HUES64 (cell line): Measurements from ENCODE around the gene HRH3. TPM values are rescaled to one million over a fixed set of nuclear protein-coding genes. Genes with fewer than 3 reads are reported as not detected.

Experiments
- H3K27ac ChIP-seq: 2 replicates; pipeline ENCODE4 v1.7.0; 2013; ENCODE audit warnings: low read depth, low read length, inconsistent platforms
- H3K27me3 ChIP-seq: 2 replicates; pipeline ENCODE4 v1.6.1; 2013; ENCODE audit warnings: mild to moderate bottlenecking, low read length; ENCODE audit not compliant: insufficient read depth
- H3K36me3 ChIP-seq: 2 replicates; pipeline ENCODE4 v1.6.1; 2013; ENCODE audit warnings: mild to moderate bottlenecking, low read length; ENCODE audit not compliant: insufficient read depth
- H3K4me1 ChIP-seq: 2 replicates; pipeline ENCODE4 v1.6.1; 2013; ENCODE audit warnings: mild to moderate bottlenecking, low read length, moderate library complexity; ENCODE audit not compliant: insufficient read depth
- H3K4me3 ChIP-seq: 2 replicates; pipeline ENCODE4 v1.5.1; 2013; ENCODE audit warnings: mild to moderate bottlenecking, low read length, moderate library complexity
- H3K9ac ChIP-seq: 2 replicates; pipeline ENCODE4 v1.6.1; 2013; ENCODE audit warnings: mild to moderate bottlenecking, low read depth, low read length
- H3K9me3 ChIP-seq: 2 replicates; pipeline ENCODE4 v1.6.1; 2013; ENCODE audit warnings: low read depth, low read length; ENCODE audit not compliant: insufficient read depth
- WGBS: fragments of 150-250, 120-280 bp; methylation state at CpG from one replicate; pipeline ENCODE4 v1.1.7; 2013; ENCODE audit warnings: missing lambda C conversion rate; 5-methylcytosine and 5-hydroxymethylcytosine counted together
- polyA plus RNA-seq, 2 experiments: library from polyadenylated mRNA; stranded (reverse); fragments of 50-300 nt; gene quantifications; one replicate each; pipeline ENCODE4 v1.2.3, GENCODE V29; 2013

HRH3 gene
- 2.4 TPM for polyA plus RNA-seq (2013, experiment 1 of 2)
- 1.8 TPM for polyA plus RNA-seq (2013, experiment 2 of 2)

- Histone ChIP-seq H3K27me3 (peaks cover 77% of the 10 kb centered on the region), H3K4me3 (peak within 1 kb of the TSS; percentile 55)
These were observed at the start of gene HRH3 for GRCh38 chr20:62219992-62220665. Gene HRH3, minus strand, starts transcription at chr20:62220278. Its CDS starts 308 bp downstream, at chr20:62219970.

DNA sequence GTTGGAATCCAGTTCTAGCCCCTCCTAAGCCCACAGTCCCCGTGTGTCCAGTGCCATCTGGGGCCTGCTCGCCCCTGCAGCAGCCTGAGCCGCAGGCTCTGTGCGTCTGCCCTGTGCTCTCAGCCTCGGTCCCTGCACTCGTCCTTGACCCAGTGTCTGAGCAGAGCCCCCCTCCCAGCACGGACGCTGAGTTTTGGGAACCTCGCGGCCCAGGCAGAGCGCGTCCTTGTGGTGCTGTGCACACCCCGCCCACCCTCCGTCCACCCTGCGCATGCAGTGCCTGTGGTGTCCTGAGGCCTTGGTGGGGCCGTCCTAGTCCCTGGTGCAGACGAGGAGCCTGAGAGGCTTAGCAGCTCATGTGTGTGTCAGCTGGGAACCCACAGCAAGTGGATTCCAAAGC, 49.8 kb upstream of the HRH3 start:
- Histone ChIP-seq H3K36me3 (peaks cover 41% of the 10 kb centered on the region), H3K9ac (no peak overlapping the region)
- 94% methylated on average over 17 of the region's 17 CpGs for WGBS

More at GRCh38 chr20:62219992-62220665, at the start of gene HRH3:
- Histone ChIP-seq H3K9me3 (no peaks in the 10 kb centered on the region), H3K4me1 (peaks cover 11% of the 10 kb centered on the region), H3K27ac (no peak within 1 kb of the TSS), H3K9ac (no peak within 1 kb of the TSS), H3K36me3 (no peaks in the 10 kb centered on the region)
- 1% methylated on average over 84 of the region's 84 CpGs for WGBS

DNA sequence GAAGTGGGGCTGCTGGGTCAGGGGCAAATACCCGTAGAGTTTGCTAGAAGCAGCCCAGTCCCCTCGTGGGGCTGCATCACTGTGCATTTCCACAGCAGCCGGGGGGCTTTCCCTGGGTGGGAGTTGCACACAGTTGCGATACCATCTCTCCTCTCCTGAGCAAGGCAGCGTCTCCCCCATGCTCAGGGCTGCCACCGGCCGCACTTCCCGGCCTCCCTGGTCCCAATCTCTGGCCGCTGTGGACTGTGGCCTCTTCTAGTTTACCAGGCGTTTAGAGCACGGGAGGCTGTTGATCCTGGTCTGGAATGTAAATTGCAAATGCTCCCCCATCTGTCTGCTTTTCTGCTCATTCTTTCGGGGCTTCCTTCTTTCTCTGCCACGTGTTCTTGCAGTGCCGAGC, 49.3 kb upstream of the HRH3 start:
- WGBS: 91% methylated on average over 14 of the region's 14 CpGs
- peaks cover 46% of the 10 kb centered on the region for H3K36me3 ChIP-seq

More for the DNA sequence above, 49.8 kb upstream of the HRH3 start:
- Histone ChIP-seq H3K27ac (no peak overlapping the region), H3K27me3 (no peaks in the 10 kb centered on the region), H3K4me1 (no peaks in the 10 kb centered on the region), H3K9me3 (peaks cover 10% of the 10 kb centered on the region; the same call in 1 of the 2 replicates), H3K4me3 (no peak overlapping the region)

GRCh38 chr20:62268228-62268900, 48.3 kb upstream of the HRH3 start:
- WGBS: 83% methylated on average over 7 of the region's 7 CpGs
- Histone ChIP-seq H3K9me3 (peaks cover 14% of the 10 kb centered on the region; the same call in 1 of the 2 replicates), H3K4me1 (no peaks in the 10 kb centered on the region), H3K4me3 (no peak overlapping the region), H3K27me3 (no peaks in the 10 kb centered on the region), H3K36me3 (peaks cover 47% of the 10 kb centered on the region), H3K27ac (no peak overlapping the region), H3K9ac (no peak overlapping the region)

More for the DNA sequence above, 49.3 kb upstream of the HRH3 start:
- Histone ChIP-seq H3K27me3 (no peaks in the 10 kb centered on the region), H3K27ac (no peak overlapping the region), H3K9me3 (peaks cover 14% of the 10 kb centered on the region; the same call in 1 of the 2 replicates), H3K4me1 (no peaks in the 10 kb centered on the region), H3K9ac (no peak overlapping the region), H3K4me3 (no peak overlapping the region)

DNA sequence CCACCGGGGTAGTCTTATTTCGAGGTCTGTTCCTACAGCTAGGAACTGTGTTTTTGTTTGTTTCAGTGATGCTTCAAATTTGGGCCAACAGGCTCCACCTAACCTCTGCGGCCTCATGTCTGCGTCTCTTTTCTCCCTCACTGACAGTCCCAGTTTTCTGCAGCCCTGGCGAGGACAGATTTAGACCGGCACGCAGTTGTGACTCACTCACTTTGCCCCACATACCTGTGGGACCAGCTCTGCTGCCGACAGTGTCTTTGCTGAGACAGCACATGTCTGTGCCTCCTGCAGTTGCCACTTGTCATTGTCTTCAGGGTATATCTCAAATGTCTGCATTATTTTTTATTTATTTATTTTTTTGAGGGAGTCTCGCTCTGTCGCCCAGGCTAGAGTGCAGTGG, 47.5 kb upstream of the HRH3 start:
- peaks cover 47% of the 10 kb centered on the region for H3K36me3 ChIP-seq
- H3K27ac ChIP-seq: no peak overlapping the region
- H3K9me3 ChIP-seq: peaks cover 14% of the 10 kb centered on the region; the same call in 1 of the 2 replicates
- no peak overlapping the region for H3K9ac ChIP-seq
- no peaks in the 10 kb centered on the region for H3K4me1 ChIP-seq
- 88% methylated on average over 10 of the region's 10 CpGs for WGBS
- H3K4me3 ChIP-seq: no peak overlapping the region
- H3K27me3 ChIP-seq: no peaks in the 10 kb centered on the region

DNA sequence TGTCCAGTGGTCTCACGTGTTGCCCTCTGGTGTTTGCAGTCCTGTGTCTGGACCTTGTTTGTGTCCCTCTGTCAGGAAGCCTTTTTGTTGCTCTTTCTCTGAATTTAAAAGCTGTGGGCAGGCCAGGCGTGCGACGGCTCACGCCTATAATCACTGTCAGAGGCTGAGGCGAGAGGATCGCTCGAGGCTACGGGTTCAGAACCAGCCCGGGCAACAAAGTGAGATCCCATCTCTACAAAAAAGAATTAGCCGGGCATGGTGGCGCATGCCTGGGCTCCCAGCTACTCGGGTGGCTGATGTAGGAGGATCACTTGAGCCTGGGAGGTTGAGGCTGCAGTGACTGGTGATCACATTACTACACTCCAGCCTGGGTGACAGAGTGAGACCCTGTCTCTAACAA, 46.8 kb upstream of the HRH3 start:
- Histone ChIP-seq H3K27me3 (no peaks in the 10 kb centered on the region), H3K4me1 (no peaks in the 10 kb centered on the region), H3K9me3 (peaks cover 14% of the 10 kb centered on the region; the same call in 1 of the 2 replicates), H3K4me3 (no peak overlapping the region), H3K9ac (no peak overlapping the region), H3K27ac (no peak overlapping the region), H3K36me3 (peaks cover 47% of the 10 kb centered on the region)
- 97% methylated on average over 13 of the region's 13 CpGs for WGBS

DNA sequence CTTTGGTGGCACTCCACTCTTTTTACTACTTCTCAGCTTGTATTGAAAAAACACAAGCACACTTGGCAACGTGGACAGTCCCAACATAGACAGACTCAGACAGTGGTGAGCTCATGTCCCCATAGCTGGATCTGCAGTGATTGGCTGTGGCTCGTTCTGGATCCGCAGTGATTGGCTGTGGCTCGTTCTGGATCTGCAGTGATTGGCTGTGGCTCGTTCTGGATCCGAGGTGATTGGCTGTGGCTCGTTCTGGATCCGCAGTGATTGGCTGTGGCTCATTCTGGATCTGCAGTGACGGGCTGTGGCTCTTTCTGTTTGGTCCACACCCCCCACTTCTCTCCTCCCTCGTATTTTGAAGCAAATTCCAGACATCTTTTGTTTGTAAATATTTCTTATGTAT, 46.3 kb upstream of the HRH3 start:
- peaks cover 50% of the 10 kb centered on the region for H3K36me3 ChIP-seq

GRCh38 chr20:62265365-62265764, 45.3 kb upstream of the HRH3 start:
- Histone ChIP-seq H3K9ac (no peak overlapping the region), H3K4me3 (no peak overlapping the region), H3K9me3 (peaks cover 14% of the 10 kb centered on the region; the same call in 1 of the 2 replicates), H3K27me3 (no peaks in the 10 kb centered on the region), H3K36me3 (peaks cover 55% of the 10 kb centered on the region), H3K4me1 (no peaks in the 10 kb centered on the region), H3K27ac (no peak overlapping the region)
- WGBS: no CpG with 5 or more reads among the region's 1 CpG

More for the DNA sequence above, 46.3 kb upstream of the HRH3 start:
- Histone ChIP-seq H3K9me3 (peaks cover 14% of the 10 kb centered on the region; the same call in 1 of the 2 replicates), H3K9ac (no peak overlapping the region), H3K4me1 (no peaks in the 10 kb centered on the region), H3K27ac (no peak overlapping the region), H3K27me3 (no peaks in the 10 kb centered on the region), H3K4me3 (no peak overlapping the region)
- WGBS: 96% methylated on average over 9 of the region's 10 CpGs

- peaks cover 14% of the 10 kb centered on the region; the same call in 1 of the 2 replicates for H3K9me3 ChIP-seq
- H3K36me3 ChIP-seq: peaks cover 58% of the 10 kb centered on the region
- H3K27me3 ChIP-seq: no peaks in the 10 kb centered on the region
- H3K4me1 ChIP-seq: no peaks in the 10 kb centered on the region
- 96% methylated on average over 14 of the region's 14 CpGs for WGBS
- no peak overlapping the region for H3K27ac ChIP-seq
- no peak overlapping the region for H3K9ac ChIP-seq
- H3K4me3 ChIP-seq: no peak overlapping the region
These were observed 43.3 kb upstream of the HRH3 start for GRCh38 chr20:62263396-62263795.

DNA sequence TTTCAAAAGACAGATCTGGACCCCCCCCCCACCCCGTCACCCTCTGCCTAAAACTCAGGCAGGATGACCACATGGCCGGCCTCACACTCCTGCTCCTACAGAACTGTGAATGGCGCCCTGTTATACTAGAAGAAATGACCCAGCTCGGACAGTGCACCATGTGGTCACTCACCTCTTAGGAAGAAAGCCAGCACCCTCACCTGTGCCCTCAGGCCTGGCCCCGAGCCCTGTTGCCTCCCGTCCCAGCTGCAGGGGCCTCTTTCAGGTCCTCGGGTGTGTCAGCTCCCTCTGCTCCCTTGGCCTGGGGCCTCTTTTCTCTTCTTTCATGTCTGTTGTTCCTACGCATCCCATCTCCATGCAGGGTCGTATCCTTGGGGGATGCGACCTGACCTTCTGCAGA, 42.0 kb upstream of the HRH3 start:
- Histone ChIP-seq H3K27ac (no peak overlapping the region), H3K4me1 (no peaks in the 10 kb centered on the region), H3K27me3 (no peaks in the 10 kb centered on the region), H3K36me3 (peaks cover 60% of the 10 kb centered on the region), H3K9ac (no peak overlapping the region), H3K4me3 (no peak overlapping the region), H3K9me3 (peaks cover 14% of the 10 kb centered on the region; the same call in 1 of the 2 replicates)
- 95% methylated on average over 10 of the region's 10 CpGs for WGBS

DNA sequence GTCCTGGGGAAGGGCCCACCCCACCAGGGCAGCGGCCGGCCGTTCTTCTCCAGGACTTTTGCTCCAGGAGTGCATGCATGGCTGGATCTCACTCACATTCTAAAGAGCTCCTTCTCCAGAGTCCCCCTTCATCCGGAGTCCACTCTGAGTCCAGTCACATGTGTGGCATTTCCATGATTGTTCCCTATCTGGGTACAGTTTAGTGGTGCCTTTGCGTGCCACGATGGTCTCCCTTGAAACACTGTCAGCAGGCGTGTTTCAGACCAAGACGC, 39.2 kb upstream of the HRH3 start:
- H3K27me3 ChIP-seq: no peaks in the 10 kb centered on the region
- 94% methylated on average over 8 of the region's 8 CpGs for WGBS
- no peak overlapping the region for H3K9ac ChIP-seq
- H3K4me3 ChIP-seq: no peak overlapping the region
- H3K4me1 ChIP-seq: peaks cover 1% of the 10 kb centered on the region; the same call in 1 of the 2 replicates
- no peak overlapping the region for H3K27ac ChIP-seq
- H3K36me3 ChIP-seq: peaks cover 38% of the 10 kb centered on the region
- H3K9me3 ChIP-seq: no peaks in the 10 kb centered on the region
